Vagina (tissue), 2 donors: Measurements from ENCODE around the gene SUPT3H.

ENCODE experiments used
- CTCF ChIP-seq, 3 experiments: fragments of 450-650 bp in 2 of 3; fragments of 200-600 bp in 1 of 3; sonication (generic) in 1 of 3; IDR thresholded peaks; one replicate each; pipeline ENCODE4 v1.5.1; 2017 to 2019; ENCODE audit warnings: antibody characterized with exemption in 3 of 3, mild to moderate bottlenecking in 2 of 3, moderate library complexity in 2 of 3
- POLR2AphosphoS5 ChIP-seq, 2 donors: sonication (generic); formaldehyde crosslinking; IDR thresholded peaks; one replicate each; pipeline ENCODE4 v1.9.0; 2017; ENCODE audit warnings: antibody characterized with exemption in 2 of 2, mild to moderate bottlenecking in 2 of 2, low read depth in 1 of 2; ENCODE audit not compliant: insufficient read depth in 1 of 2

GRCh38 chr6:45105170-45105820, 272.4 kb downstream of the SUPT3H start:
- TF ChIP-seq CTCF (IDR thresholded peaks at IDR 0.05): no peak
- no peak for TF ChIP-seq POLR2AphosphoS5 (IDR thresholded peaks at IDR 0.05; ENCODE audit: insufficient read depth in 1 of 2, low read depth in 1 of 2)
